Spinal cord (tissue), 10 donors: ENCODE data around the gene STEAP3. TPM values are rescaled to one million over a fixed set of nuclear protein-coding genes. Genes with fewer than 3 reads are reported as not detected.
A peak's percentile ranks its signal among the peaks of the same experiment; 100 is the strongest.
"Not testable (repeated sequence)": the region's sequence is repeated elsewhere in the genome, so short reads cannot be mapped to it uniquely, and the experiment has no call there.

ENCODE experiments used
- DNase-seq, 6 donors: peaks; one replicate each; pipeline versions ENCODE4 v3.0.0 to v3.0.0-alpha.2; 2013 to 2015; ENCODE audit warnings: low spot score in 6 of 6, low read depth in 4 of 6
- H3K27ac ChIP-seq: one replicate; pipeline ENCODE4 v1.5.1; 2013; ENCODE audit warnings: low read depth, low read length, control low read depth
- H3K27me3 ChIP-seq: one replicate; pipeline ENCODE4 v1.6.1; 2013; ENCODE audit warnings: low read length; ENCODE audit not compliant: control insufficient read depth, insufficient read depth
- H3K36me3 ChIP-seq: one replicate; pipeline ENCODE4 v1.6.1; 2013; ENCODE audit warnings: low read length; ENCODE audit not compliant: control insufficient read depth, insufficient read depth
- H3K4me1 ChIP-seq: one replicate; pipeline ENCODE4 v1.6.1; 2013; ENCODE audit warnings: low read length; ENCODE audit not compliant: control insufficient read depth, insufficient read depth
- H3K4me3 ChIP-seq: one replicate; pipeline ENCODE4 v1.5.1; 2013; ENCODE audit warnings: low read depth, low read length, control low read depth
- H3K9me3 ChIP-seq: one replicate; pipeline ENCODE4 v1.6.1; 2013; ENCODE audit warnings: low read length; ENCODE audit not compliant: control insufficient read depth, insufficient read depth
- WGBS: methylation state at CpG from one replicate; pipeline ENCODE4 v1.1.5; 2013; ENCODE audit warnings: missing lambda C conversion rate; ENCODE audit not compliant: insufficient coverage; 5-methylcytosine and 5-hydroxymethylcytosine counted together
- polyA plus RNA-seq, 2 donors: library from polyadenylated mRNA; unstranded; fragments of 120-200 nt; gene quantifications; one replicate each; pipeline ENCODE4 v1.2.1, GENCODE V29; 2013; ENCODE audit not compliant: insufficient read length in 2 of 2
- total RNA-seq, 2 donors: library from RNA; depleted of rRNA in 1 of 2; stranded (reverse); fragments of 120-200 nt in 1 of 2; fragments of >200 nt in 1 of 2; gene quantifications; one replicate each; pipeline versions ENCODE4 v1.2.3 to v1.2.4, GENCODE V29; 2013 to 2014
- donor health status: healthy.

STEAP3 gene
- total and polyA plus RNA-seq, 4 donors = 0.94 to 7.0 (median 3.1) TPM

DNA sequence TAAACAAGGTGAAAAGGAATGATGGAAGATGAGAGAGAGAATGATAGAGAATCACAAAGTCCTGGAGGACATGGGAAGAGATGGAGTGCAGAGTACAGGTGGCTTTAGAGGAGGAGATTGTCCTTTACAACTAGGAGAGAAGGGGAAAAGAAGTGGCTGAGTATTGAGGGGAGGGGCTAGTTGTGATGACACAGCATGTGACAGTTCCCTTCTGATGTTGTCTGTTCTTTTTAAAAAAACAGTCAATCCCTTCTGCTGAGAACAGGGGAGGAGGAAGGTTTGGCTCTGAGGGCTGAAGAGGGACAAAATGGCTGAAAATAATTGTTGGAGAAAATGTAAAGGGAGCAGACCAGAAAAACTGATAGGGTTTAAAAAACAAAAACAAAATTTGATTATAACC is 44.0 kb downstream of the STEAP3 start:
- Histone ChIP-seq H3K4me1 (no peaks in the 10 kb centered on the region), H3K4me3 (no peak overlapping the region), H3K9me3 (no peaks in the 10 kb centered on the region), H3K36me3 (peaks cover 4% of the 10 kb centered on the region), H3K27me3 (no peaks in the 10 kb centered on the region), H3K27ac (no peak overlapping the region)
- DNase-seq = no peak

DNA sequence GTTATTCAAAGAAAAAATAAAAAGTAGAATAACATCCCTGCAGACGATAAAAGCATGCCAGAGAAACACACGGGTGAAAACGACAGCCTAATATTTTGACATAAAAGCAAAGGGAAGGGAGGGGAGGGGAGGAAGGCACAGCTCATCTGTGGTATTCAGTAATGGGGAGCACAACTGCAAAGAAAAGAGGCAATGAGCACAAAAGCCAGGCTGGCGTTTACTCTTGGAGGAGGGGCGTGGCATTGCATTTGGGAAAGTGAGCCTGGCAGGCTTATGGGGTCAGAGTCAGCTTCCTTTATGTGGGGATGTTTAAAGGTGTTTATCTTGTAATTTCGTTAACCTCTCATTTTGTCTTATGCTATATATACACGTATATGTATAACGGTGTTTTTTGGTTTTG is 53.2 kb downstream of the STEAP3 start:
- Histone ChIP-seq H3K4me1 (no peaks in the 10 kb centered on the region), H3K27ac (no peak overlapping the region), H3K4me3 (no peak overlapping the region), H3K9me3 (no peaks in the 10 kb centered on the region), H3K27me3 (no peaks in the 10 kb centered on the region), H3K36me3 (no peaks in the 10 kb centered on the region)
- WGBS = 55% methylated on average over 6 of the region's 8 CpGs
- DNase-seq = no peak

DNA sequence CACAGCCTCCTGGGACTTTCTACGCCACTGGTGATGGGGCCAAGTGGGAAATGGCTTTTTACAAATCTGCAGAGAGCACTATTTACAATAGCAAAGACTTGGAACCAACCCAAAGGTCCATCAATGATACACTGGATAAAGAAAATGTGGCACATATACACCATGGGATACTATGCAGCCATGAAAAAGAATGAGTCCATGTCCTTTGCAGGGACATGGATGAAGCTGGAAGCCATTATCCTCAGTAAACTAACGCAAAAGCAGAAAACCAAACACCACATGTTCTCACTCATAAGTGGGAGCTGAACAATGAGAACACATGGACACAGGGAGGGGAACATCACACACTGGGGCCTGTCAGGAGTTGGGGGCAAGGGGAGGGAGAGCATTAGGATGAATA is 54.8 kb downstream of the STEAP3 start:
- not testable (repeated sequence) for H3K4me3 ChIP-seq, H3K27me3 ChIP-seq, H3K27ac ChIP-seq, DNase-seq, H3K9me3 ChIP-seq, H3K36me3 ChIP-seq
- no CpG with 5 or more reads among the region's 2 CpGs for WGBS
- peaks cover 13% of the 10 kb centered on the region for H3K4me1 ChIP-seq

DNA sequence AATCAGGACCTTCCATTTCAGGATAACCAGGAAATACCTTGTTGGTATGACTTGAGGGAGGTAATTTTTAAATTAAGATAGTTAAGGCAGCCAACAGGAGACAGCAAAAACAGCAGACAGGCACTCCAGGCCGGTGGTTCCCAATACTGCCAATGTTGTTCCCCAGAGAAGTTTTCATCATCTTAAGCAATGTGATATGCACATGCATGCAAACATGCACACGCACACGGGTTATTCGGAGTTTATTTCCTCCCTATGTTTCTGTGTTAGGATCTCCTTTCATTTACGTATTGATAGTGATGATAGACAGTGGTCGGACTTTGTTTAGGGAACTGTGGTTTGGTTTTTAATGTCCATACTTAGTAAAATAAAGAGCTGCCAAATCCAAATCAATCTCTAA is 55.3 kb downstream of the STEAP3 start:
- WGBS = no CpG with 5 or more reads among the region's 6 CpGs
- Histone ChIP-seq H3K36me3 (no peaks in the 10 kb centered on the region), H3K4me1 (peaks cover 18% of the 10 kb centered on the region), H3K27me3 (no peaks in the 10 kb centered on the region), H3K9me3 (no peaks in the 10 kb centered on the region), H3K27ac (no peak overlapping the region), H3K4me3 (no peak overlapping the region)
- DNase-seq = no peak

DNA sequence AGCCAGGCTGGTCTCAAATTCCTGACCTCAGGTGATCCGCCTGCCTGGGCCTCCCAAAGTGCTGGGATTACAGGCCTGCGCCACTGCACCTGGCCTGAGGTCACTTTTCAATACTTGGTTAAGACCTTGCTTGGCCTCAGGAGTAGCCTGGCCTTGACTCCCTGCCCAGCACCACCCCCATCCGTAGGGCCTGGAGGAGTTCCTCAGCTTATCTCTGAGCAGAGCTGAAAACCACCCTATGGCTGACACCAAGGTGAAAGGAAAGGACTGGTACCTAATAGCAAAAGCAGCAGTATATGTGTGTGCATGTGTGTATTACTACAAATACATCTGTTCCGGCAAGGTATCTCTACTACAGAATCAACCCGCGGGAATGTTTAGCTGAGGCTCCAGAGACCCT is 56.0 kb downstream of the STEAP3 start:
- H3K27me3 ChIP-seq = no peaks in the 10 kb centered on the region
- H3K4me3 ChIP-seq = no peak overlapping the region
- 98% methylated on average over 5 of the region's 6 CpGs for WGBS
- H3K4me1 ChIP-seq = peaks cover 22% of the 10 kb centered on the region
- H3K27ac ChIP-seq = no peak overlapping the region
- H3K9me3 ChIP-seq = no peaks in the 10 kb centered on the region
- no peaks in the 10 kb centered on the region for H3K36me3 ChIP-seq
- DNase-seq = no peak

DNA sequence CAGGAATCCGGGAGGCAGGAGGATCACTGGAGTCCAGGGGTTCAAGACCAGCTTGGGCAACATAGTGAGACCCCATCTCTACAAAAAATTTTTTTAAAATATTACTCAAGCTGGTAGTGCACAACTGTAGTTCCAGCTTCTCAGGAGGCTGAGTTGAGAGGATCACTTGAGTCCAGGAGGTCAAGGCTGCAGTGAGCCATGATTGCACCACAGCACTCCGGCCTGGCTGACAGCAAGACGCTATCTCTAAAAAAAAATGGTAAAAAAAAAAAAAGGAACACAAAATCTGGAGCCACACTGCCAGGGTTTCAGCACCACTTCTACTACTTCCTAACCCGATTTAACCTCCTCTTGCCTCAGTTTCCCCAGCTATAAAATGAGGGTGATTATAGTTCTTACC is 57.0 kb downstream of the STEAP3 start:
- WGBS = 100% methylated on average over 1 of the region's 4 CpGs
- DNase-seq = no peak
- H3K9me3 ChIP-seq = no peaks in the 10 kb centered on the region
- H3K4me1 ChIP-seq = peaks cover 22% of the 10 kb centered on the region
- no peak overlapping the region for H3K27ac ChIP-seq
- H3K27me3 ChIP-seq = no peaks in the 10 kb centered on the region
- no peaks in the 10 kb centered on the region for H3K36me3 ChIP-seq
- H3K4me3 ChIP-seq = no peak overlapping the region

DNA sequence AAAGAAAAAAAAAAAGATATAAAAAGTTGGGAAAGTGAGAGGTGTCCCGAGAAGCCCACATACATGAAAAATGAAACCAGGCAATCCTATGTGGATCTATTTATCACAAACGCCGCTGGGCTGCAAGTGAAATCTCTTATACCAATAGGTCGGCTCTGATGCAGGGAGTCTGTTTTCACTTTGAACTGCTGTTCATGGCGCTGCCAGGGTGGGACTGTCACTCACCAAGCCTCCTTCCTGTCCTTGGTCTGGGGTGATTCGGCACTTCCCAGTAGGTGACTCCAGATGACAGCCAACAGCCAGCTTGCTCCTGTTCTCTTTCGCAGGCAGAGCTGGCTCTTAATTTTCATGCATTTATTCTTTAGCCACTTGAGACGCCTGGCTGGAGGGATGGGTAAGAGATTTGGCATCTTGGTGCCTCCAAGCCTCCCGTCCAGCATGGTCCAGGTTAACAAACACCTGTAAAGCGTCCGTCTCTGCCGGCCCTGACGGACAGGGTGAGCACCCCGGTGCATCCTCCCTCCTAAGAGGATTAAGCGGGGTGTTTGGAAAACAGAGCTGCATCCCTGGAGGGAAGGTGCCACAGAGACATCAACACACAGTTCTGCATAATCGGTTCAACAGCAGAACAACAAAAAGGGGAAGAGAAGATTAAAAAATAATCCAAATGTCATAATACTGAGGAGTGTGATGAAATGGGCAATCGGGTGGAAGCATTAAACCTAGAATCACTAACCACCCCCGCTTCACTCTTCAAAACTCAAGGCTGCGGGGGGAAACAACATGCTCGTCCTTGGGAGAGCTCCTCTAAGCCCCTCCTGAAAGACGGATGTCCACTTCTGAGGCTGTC is 58.7 kb downstream of the STEAP3 start:
- Histone ChIP-seq H3K4me1 (peaks cover 22% of the 10 kb centered on the region), H3K36me3 (peaks cover 3% of the 10 kb centered on the region), H3K4me3 (no peak overlapping the region), H3K27me3 (no peaks in the 10 kb centered on the region), H3K27ac (no peak overlapping the region), H3K9me3 (no peaks in the 10 kb centered on the region)
- DNase-seq = no peak
- 71% methylated on average over 10 of the region's 21 CpGs for WGBS

DNA sequence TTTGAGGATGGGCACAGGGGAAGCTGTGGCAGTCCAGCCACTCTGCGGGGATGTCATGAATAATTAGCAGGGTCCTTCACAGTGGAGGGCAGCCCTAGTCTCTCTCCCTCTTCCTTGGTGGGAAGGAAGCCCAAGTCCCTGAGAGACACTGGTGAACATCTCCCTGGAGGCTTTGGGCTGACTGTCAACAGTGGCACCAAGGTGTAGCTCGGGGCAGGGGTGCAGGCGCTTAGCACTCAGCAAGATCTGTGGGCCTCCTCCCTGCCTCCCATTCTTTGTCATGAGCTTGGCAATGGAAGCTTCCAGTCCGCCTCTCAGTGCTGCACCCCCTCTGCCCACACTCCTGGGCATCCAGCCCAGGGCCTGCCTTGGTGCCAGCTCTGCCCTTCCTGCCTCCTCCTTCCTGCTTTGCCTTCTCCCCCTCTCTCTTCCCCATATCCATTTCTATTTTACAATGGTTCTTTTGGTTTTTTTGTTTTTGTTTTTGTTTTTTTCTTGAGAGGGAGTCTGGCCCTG is 59.4 kb downstream of the STEAP3 start:
- DNase-seq = peak in 5 of 6 donors; percentile 39 to 91 (median 60)
- no peaks in the 10 kb centered on the region for H3K27me3 ChIP-seq
- peaks cover 3% of the 10 kb centered on the region for H3K36me3 ChIP-seq
- H3K4me1 ChIP-seq = peaks cover 22% of the 10 kb centered on the region
- H3K27ac ChIP-seq = no peak overlapping the region
- no peaks in the 10 kb centered on the region for H3K9me3 ChIP-seq
- H3K4me3 ChIP-seq = no peak overlapping the region
- WGBS = 44% methylated on average over 4 of the region's 4 CpGs

DNA sequence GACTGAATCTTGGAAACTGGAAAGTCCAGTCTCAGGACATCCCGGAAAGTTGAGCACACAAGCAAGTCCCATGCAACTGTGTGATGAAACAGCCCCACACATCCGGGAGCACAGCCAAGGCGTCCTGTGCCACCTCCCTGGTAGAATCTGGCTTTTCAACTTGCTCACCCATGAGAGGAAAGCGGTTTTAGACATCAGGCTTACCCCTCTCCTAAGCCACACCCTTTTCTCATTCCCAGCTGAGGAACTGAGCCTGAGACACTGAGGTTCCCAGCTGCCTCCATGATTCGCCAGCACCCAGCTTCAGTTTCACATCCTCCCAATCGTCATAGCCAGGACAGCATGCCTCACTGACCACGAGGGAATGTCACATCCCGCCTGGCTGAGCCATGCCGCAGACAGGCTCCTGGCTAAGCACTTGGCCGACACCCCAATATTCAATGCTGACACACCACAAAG is 60.3 kb downstream of the STEAP3 start:
- Histone ChIP-seq H3K9me3 (no peaks in the 10 kb centered on the region), H3K4me1 (peaks cover 27% of the 10 kb centered on the region), H3K36me3 (peaks cover 3% of the 10 kb centered on the region), H3K27me3 (no peaks in the 10 kb centered on the region), H3K27ac (no peak overlapping the region), H3K4me3 (no peak overlapping the region)
- WGBS = 64% methylated on average over 6 of the region's 10 CpGs
- DNase-seq = peak in 1 of 6 donors; percentile 38

DNA sequence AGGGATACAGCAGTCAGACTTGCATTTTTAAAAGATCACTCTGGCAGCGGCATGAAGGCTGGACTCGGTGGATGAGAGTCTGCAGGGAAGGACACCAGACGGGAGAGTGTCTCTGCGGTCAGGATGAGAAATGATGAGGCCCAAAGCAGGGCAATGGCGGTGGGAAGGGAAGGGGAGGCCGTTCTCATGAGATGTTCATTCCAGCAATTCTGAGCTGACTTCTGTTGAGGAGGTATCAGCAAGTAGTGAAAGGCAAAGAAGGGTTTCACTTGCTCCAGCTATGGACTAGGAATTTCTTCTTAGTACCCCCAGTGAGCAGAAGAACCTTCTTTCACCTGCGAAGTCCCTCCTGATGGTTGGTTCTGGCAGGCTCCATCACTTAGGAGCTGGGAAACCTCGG is 63.0 kb downstream of the STEAP3 start:
- Histone ChIP-seq H3K36me3 (peaks cover 3% of the 10 kb centered on the region), H3K9me3 (no peaks in the 10 kb centered on the region), H3K27ac (no peak overlapping the region), H3K4me3 (no peak overlapping the region), H3K4me1 (peaks cover 40% of the 10 kb centered on the region), H3K27me3 (no peaks in the 10 kb centered on the region)
- 93% methylated on average over 6 of the region's 8 CpGs for WGBS
- no peak for DNase-seq
